Purkinje cell (primary cell): ENCODE measurements around the gene GDNF. TPM values are rescaled to one million over a fixed set of nuclear protein-coding genes. Genes with fewer than 3 reads are reported as not detected.

ENCODE experiments used
- polyA plus RNA-seq: library from polyadenylated mRNA; unstranded; fragments of >200 nt; fragmentation: Nextera tagmentation; gene quantifications from 2 replicates; pipeline ENCODE4 v1.2.1, GENCODE V29; 2014

The GDNF gene
- not detected in 2 replicates for polyA plus RNA-seq

DNA sequence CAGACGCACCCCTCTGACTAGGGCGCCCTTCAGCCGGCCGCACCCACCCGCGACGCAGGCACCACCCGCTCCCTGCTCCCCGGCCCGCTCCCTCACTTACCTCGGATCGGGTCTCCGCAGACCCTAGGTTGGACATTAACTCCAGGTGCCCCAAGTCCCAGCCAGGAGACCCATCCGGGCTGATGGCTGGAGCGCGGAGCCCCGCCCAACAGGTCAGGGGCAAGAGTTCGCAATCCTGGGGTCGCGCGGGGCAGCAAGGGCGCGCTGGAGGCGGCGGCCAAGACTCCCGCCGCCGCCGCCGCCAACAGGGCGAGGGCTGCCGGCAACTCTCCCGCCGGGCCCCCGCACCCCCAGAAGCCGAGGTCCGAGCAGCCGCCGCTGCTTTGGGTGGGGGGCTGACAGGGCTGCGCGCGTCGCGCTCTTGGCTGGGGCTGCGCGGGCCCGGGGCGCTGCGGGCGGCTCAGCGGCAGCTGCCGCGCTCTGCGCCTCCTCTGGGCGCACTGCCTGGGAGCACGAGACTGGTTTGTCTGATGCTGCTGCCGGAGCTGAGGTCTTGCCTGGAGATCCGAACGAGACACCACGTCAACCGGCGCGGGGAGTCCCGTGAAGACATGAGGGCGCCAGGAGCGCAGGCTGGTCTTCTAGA, at the start of gene GDNF:
TSS of gene GDNF (minus strand) at position 635 of the 646 bp plus-strand sequence. CDS start 5,245 bp downstream, outside the sequence.

